GM21528 (cell line): ENCODE data around the gene DTX1.
"Not testable (repeated sequence)": the region's sequence is repeated elsewhere in the genome, so short reads cannot be mapped to it uniquely, and the experiment has no call there.

Experiments used
- ATAC-seq: cut with Tn5 transposase; IDR thresholded peaks from one replicate; pipeline ENCODE4 v1.9.1; 2021; ENCODE audit warnings: mild to moderate bottlenecking, moderate library complexity; ENCODE audit not compliant: unreplicated experiment, low FRiP score

Gene DTX1

GRCh38 chr12:113111247-113111646 lies 54.7 kb downstream of the DTX1 start:
- no peak for ATAC-seq

- no peak for ATAC-seq
These were observed 55.7 kb downstream of the DTX1 start for GRCh38 chr12:113112043-113112899.

- ATAC-seq = no peak
These were observed 56.9 kb downstream of the DTX1 start for GRCh38 chr12:113113397-113113796.

- no peak for ATAC-seq
These were observed 58.1 kb downstream of the DTX1 start for GRCh38 chr12:113114447-113115178.

- no peak for ATAC-seq
These were observed 59.1 kb downstream of the DTX1 start for GRCh38 chr12:113115455-113116126.

GRCh38 chr12:113116875-113117274 lies 60.3 kb downstream of the DTX1 start:
- no peak for ATAC-seq

- not testable (repeated sequence) for ATAC-seq
These were observed 61.2 kb downstream of the DTX1 start for GRCh38 chr12:113117684-113118083.

GRCh38 chr12:113118142-113118541 lies 61.6 kb downstream of the DTX1 start:
- no peak for ATAC-seq

- no peak for ATAC-seq
These were observed 63.6 kb downstream of the DTX1 start for GRCh38 chr12:113119980-113120669.

- ATAC-seq = no peak
These were observed 64.3 kb downstream of the DTX1 start for GRCh38 chr12:113120670-113121370.

GRCh38 chr12:113127791-113128199 lies 71.3 kb downstream of the DTX1 start:
- ATAC-seq = no peak

GRCh38 chr12:113128802-113129663 lies 72.5 kb downstream of the DTX1 start:
- no peak for ATAC-seq

- no peak for ATAC-seq
These were observed 73.3 kb downstream of the DTX1 start for GRCh38 chr12:113129664-113130456.

- ATAC-seq = no peak
These were observed 74.1 kb downstream of the DTX1 start for GRCh38 chr12:113130457-113131135.

GRCh38 chr12:113131556-113131955 lies 75.0 kb downstream of the DTX1 start:
- no peak for ATAC-seq

GRCh38 chr12:113133036-113133435 lies 76.5 kb downstream of the DTX1 start:
- ATAC-seq = no peak

GRCh38 chr12:113133666-113134065 lies 77.1 kb downstream of the DTX1 start:
- no peak for ATAC-seq

GRCh38 chr12:113134071-113134470 lies 77.5 kb downstream of the DTX1 start:
- no peak for ATAC-seq
